HG02588 (cell line): ENCODE measurements around the gene TMX2.

Experiments used
- ATAC-seq: cut with Tn5 transposase; IDR thresholded peaks from one replicate; pipeline ENCODE4 v1.9.1; 2021; ENCODE audit warnings: mild to moderate bottlenecking, moderate library complexity; ENCODE audit not compliant: unreplicated experiment

Gene TMX2

GRCh38 chr11:57763568-57763967 lies 51.2 kb downstream of the TMX2 start:
- no peak for ATAC-seq

GRCh38 chr11:57764021-57764420 lies 51.6 kb downstream of the TMX2 start:
- no peak for ATAC-seq

- no peak for ATAC-seq
These were observed 52.2 kb downstream of the TMX2 start for GRCh38 chr11:57764566-57764965.

GRCh38 chr11:57764972-57765371 lies 52.6 kb downstream of the TMX2 start:
- ATAC-seq: no peak

DNA sequence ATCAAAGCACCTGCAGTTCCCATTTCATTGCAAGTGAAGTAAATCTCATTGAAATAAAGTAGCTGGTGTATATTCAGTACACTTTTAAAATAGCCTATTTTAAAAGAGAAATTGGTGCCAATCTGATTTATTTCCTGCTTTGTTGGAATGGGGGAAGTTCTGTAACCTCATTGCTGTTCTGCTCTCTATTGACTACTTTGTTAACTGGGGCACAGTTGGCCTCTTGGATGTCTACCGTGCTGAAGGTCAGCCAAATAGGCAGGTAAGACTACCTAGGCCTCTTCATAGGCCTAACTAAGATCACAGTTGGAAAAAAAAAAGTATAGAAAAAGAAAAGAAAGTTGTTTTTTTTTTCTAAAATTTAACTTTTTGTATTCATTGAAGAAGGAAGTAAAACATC lies 58.4 kb downstream of the TMX2 start:
- ATAC-seq: no peak

GRCh38 chr11:57771365-57771764 lies 59.0 kb downstream of the TMX2 start:
- no peak for ATAC-seq

GRCh38 chr11:57772562-57772961 lies 60.2 kb downstream of the TMX2 start:
- ATAC-seq: no peak

DNA sequence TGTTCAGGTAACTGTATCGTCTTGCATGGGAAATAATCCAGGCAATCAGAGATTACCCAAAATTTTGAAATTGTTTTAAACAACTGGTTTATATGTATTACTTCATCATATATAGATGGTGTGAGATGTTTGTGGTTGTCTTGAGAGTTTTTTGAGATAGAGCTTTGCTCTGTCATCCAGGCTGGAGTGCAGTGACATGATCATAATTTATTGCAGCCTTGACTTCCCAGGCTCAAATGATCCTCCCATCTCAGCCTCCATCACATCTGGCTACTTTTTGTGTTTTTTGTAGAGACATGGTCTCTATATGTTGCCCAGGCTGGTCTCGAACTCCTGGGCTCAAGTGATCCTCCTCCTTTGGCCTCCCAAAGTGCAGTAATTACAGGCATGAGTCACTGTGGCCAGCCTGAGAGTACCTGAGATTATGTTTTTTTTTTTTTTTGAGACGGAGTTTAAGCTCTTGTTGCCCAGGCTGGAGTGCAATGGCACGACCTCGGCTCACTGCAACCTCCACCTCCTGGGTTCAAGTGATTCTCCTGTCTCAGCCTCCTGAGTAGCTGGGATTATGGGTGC lies 60.7 kb downstream of the TMX2 start:
- no peak for ATAC-seq

GRCh38 chr11:57775491-57775890 lies 63.1 kb downstream of the TMX2 start:
- no peak for ATAC-seq

GRCh38 chr11:57776031-57776521 lies 63.7 kb downstream of the TMX2 start:
- no peak for ATAC-seq

DNA sequence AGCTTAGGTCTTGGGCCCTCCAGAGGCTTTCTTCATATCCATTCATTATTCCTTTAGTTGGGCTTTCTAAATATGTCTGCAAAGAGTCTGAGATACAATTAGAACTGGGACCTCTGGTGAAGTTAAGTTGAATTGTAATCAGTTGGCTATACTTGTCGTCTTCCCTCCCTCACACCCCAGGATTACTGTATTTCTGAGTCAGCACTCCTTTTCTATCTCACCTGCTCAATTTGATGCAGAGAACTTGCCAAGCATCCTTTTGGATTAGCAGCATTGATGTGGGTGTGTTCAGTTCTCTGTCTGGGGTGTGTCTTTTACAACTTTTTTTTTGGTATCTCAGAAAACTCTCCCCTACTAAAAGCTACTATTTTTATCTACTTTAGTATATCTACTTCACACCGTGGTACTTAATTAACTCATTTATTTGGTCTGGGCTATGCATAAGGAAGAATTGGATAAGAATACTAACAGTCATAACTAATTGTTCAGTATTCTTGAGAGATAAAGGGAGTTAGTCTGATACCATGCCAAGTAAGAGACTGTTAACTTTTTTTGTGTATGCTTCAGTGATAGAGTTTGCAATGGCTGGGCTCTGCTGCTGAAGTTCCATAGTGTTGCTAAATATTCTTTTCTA lies 64.3 kb downstream of the TMX2 start:
- ATAC-seq: no peak

- no peak for ATAC-seq
These were observed 65.5 kb downstream of the TMX2 start for GRCh38 chr11:57777969-57778317.

GRCh38 chr11:57778318-57779037 lies 66.1 kb downstream of the TMX2 start:
- ATAC-seq: no peak

DNA sequence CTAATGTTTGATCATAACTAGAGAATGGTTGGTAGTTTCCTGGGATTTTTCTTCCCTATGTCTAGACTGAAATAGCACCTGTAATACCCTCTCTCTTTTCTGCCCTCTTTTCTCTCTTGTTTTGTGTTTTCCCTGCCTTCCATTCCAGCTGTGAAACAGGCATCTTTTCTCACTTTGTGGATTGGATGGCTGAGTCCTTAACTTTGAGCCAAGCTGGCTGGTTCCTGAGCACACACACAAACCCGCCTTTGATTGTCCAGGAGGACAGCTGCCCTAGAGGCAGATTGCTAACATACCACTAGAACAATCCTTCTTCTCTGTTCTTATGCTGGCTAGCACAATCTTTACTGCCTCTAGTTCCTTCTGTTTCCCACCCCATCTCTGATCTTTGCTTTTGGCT lies 66.9 kb downstream of the TMX2 start:
- no peak for ATAC-seq

DNA sequence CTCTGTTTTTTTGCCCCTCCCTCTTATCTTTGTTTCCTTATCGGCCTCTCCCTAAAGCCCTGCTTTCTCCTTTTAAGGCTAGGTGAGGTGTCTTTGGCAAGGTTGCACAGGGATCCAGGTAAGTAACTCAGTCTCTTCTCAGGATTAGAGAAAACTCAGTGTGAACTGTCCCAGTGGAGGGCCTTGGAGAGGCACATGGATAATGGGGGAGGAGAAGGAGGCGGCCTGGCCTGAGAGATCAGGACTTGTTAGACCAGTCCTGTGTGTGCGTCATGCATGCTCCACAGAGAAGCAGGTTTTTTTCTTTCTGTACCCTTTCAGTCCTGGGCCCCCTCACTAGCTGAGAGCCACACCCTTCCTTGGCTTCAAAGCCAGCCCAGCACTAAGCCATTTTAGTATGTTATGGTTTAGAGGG lies 69.1 kb downstream of the TMX2 start:
- ATAC-seq: no peak

DNA sequence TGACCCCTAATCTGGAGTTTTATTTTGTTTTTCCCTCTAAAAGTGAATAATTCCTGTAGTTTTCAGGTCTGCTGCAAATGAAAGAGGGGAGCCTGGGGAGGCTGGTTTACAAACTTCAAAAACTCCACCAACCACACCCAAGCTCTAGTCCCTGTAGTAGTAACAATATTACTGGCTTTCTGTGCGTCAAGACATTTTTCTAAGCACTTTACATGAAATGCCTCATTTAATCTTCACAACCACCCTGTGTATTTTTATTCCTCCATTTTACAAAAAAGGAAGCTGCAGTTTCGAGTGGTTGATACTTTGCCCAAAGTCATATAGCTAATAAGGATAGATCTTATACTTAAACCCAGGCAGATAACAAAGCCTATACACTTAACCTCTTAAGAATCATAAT lies 72.7 kb downstream of the TMX2 start:
- ATAC-seq: no peak

- no peak for ATAC-seq
These were observed 74.0 kb downstream of the TMX2 start for GRCh38 chr11:57786436-57786835.

GRCh38 chr11:57787006-57787604 lies 74.7 kb downstream of the TMX2 start:
- no peak for ATAC-seq

DNA sequence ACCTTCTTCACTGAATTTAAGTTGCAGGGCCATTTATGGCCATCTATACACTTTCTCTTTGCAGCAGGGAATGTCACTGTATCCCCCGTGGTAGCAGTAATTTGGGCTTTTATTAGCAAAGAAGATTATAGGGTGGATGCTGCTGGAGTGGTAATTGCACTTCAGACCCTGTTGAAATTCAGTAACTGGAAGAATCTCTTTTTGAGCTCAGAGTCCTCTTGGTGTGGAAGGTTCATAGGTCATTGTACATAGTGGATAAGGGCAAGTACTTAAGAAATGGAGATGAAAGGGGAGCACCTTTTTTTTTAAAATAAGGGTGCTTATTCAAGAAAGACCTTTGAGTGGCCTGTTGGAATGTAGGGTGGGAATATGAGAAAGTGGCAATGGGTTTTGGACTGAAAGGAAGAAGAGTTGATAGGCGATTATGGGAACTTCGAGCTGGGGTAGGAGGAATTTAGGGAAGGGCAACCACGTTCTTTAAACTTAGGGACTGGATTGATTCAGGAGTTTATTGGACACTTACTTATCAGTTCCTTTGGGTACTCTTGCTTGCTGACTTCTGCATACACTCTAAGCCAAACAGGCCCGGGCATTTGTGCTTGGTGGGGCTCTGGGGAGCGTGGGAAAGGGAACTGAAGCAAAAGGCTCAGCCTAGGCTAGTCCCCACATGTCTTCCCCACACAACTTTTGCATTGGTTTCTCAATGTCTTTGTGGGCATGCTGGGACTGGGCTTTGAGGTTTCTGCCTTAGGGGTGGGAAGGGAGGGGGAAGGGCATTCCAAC lies 75.7 kb downstream of the TMX2 start:
- peak; percentile 44 for ATAC-seq

- ATAC-seq: no peak
These were observed 76.3 kb downstream of the TMX2 start for GRCh38 chr11:57788703-57789088.
